ENCODE measurements around the gene ADAMTS9.

- TF ChIP-seq CTCF (IDR thresholded peaks at IDR 0.05 in 4 of 5, conservative IDR thresholded peaks at IDR 0.05 in 1 of 5) (no peak), POLR2A (IDR thresholded peaks at IDR 0.05) (no peak)
Observed at GRCh38 chr3:64664397-64664796, 23.4 kb downstream of the ADAMTS9 start.
